Measurements from ENCODE around the gene TRIP13.

- TF ChIP-seq, protein P1, sequence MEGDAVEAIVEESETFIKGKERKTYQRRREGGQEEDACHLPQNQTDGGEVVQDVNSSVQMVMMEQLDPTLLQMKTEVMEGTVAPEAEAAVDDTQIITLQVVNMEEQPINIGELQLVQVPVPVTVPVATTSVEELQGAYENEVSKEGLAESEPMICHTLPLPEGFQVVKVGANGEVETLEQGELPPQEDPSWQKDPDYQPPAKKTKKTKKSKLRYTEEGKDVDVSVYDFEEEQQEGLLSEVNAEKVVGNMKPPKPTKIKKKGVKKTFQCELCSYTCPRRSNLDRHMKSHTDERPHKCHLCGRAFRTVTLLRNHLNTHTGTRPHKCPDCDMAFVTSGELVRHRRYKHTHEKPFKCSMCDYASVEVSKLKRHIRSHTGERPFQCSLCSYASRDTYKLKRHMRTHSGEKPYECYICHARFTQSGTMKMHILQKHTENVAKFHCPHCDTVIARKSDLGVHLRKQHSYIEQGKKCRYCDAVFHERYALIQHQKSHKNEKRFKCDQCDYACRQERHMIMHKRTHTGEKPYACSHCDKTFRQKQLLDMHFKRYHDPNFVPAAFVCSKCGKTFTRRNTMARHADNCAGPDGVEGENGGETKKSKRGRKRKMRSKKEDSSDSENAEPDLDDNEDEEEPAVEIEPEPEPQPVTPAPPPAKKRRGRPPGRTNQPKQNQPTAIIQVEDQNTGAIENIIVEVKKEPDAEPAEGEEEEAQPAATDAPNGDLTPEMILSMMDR (IDR thresholded peaks at IDR 0.05 in 8 of 11, conservative IDR thresholded peaks at IDR 0.05 in 3 of 11), result no peak
- no peak for TF ChIP-seq POLR2AphosphoS5 (IDR thresholded peaks at IDR 0.05)
These were observed 7.2 kb upstream of the TRIP13 start for GRCh38 chr5:885529-885928.

All from spleen (tissue), 7 donors.